WTC11 (cell line): ENCODE measurements around the gene ORAI1.
"Not testable (repeated sequence)": the region's sequence is repeated elsewhere in the genome, so short reads cannot be mapped to it uniquely, and the experiment has no call there.

Experiments used
- CREM ChIP-seq: sonication (generic); formaldehyde crosslinking; IDR thresholded peaks from 2 replicates; pipeline ENCODE4 v1.8.1; 2022; ENCODE audit warnings: mild to moderate bottlenecking, missing genetic modification reagents, moderate library complexity
- FOXK1 ChIP-seq: sonication (generic); formaldehyde crosslinking; IDR thresholded peaks from 2 replicates; pipeline ENCODE4 v1.8.0; 2022; ENCODE audit warnings: mild to moderate bottlenecking, moderate library complexity, missing genetic modification reagents
- TF ChIP-seq, protein P1 (sequence below): sonication (generic); formaldehyde crosslinking; IDR thresholded peaks from 2 replicates; pipeline ENCODE4 v1.8.0; 2022; ENCODE audit warnings: mild to moderate bottlenecking, missing genetic modification reagents
- TF ChIP-seq, protein P2 (sequence below): fragments of 250-450 bp; sonication (Bioruptor Pico); IDR thresholded peaks from 2 replicates; pipeline ENCODE4 v1.9.0; 2021; ENCODE audit warnings: mild to moderate bottlenecking
- TF ChIP-seq, protein P3 (sequence below): fragments of 200-600 bp; IDR thresholded peaks from 2 replicates; pipeline ENCODE4 v1.8.0; 2022; ENCODE audit warnings: antibody characterized with exemption
- TF ChIP-seq, protein P4 (sequence below): fragments of 250-450 bp; sonication (Bioruptor Pico); IDR thresholded peaks from 2 replicates; pipeline ENCODE4 v1.8.0; 2021; ENCODE audit warnings: mild to moderate bottlenecking

DNA sequence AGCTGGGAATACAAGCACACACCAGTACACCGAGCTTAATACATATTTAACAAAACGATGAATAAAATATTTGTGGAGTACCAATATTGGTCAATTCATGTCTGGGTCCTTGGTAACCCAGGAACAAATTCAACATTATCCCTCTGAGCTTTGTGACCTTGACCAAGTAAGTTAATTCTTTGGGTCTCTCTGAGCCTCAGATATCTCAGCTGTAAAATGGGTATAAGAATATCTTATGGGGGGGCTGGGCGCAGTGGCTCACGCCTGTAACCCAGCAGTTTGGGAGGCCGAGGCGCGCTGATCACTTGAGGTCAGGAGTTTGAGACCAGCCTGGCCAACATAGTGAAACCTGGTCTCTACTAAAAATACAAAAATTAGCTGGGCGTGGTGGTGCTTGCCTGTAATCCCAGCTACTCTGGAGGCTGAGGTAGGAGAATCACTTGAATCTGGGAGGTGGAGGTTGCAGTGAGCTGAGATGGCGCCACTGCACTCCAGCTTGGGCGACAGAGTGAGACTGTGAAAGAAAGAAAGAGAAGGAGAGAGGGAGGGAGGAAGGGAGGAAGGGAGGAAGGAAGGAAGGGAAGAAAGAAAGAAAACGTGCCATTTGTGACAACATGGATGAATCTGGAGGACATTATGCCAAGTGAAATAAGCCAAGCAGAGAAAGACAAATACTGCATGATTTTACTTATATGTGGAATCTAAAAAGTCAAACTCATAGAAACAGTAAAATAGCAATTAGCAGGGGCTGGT is 35.2 kb downstream of the ORAI1 start:
- TF ChIP-seq, protein P1, sequence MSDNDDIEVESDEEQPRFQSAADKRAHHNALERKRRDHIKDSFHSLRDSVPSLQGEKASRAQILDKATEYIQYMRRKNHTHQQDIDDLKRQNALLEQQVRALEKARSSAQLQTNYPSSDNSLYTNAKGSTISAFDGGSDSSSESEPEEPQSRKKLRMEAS (CRISPR knock-in tag) = not testable (repeated sequence)
- TF ChIP-seq, protein P2, sequence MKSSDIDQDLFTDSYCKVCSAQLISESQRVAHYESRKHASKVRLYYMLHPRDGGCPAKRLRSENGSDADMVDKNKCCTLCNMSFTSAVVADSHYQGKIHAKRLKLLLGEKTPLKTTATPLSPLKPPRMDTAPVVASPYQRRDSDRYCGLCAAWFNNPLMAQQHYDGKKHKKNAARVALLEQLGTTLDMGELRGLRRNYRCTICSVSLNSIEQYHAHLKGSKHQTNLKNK (CRISPR knock-in tag) = not testable (repeated sequence)
- TF ChIP-seq, protein P3, sequence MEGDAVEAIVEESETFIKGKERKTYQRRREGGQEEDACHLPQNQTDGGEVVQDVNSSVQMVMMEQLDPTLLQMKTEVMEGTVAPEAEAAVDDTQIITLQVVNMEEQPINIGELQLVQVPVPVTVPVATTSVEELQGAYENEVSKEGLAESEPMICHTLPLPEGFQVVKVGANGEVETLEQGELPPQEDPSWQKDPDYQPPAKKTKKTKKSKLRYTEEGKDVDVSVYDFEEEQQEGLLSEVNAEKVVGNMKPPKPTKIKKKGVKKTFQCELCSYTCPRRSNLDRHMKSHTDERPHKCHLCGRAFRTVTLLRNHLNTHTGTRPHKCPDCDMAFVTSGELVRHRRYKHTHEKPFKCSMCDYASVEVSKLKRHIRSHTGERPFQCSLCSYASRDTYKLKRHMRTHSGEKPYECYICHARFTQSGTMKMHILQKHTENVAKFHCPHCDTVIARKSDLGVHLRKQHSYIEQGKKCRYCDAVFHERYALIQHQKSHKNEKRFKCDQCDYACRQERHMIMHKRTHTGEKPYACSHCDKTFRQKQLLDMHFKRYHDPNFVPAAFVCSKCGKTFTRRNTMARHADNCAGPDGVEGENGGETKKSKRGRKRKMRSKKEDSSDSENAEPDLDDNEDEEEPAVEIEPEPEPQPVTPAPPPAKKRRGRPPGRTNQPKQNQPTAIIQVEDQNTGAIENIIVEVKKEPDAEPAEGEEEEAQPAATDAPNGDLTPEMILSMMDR = not testable (repeated sequence)
- not testable (repeated sequence) for TF ChIP-seq FOXK1; CREM (CRISPR knock-in tag)
- TF ChIP-seq, protein P4, sequence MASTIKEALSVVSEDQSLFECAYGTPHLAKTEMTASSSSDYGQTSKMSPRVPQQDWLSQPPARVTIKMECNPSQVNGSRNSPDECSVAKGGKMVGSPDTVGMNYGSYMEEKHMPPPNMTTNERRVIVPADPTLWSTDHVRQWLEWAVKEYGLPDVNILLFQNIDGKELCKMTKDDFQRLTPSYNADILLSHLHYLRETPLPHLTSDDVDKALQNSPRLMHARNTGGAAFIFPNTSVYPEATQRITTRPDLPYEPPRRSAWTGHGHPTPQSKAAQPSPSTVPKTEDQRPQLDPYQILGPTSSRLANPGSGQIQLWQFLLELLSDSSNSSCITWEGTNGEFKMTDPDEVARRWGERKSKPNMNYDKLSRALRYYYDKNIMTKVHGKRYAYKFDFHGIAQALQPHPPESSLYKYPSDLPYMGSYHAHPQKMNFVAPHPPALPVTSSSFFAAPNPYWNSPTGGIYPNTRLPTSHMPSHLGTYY = not testable (repeated sequence)
